Loucy (cell line): Measurements from ENCODE around the gene ZBTB34.

Experiments used
- H2AFZ ChIP-seq: fragments of 200-600 bp; sonication (generic); 2 replicates; pipeline ENCODE4 v1.6.0; 2016; ENCODE audit warnings: antibody characterized with exemption, mild to moderate bottlenecking, low read length, moderate library complexity
- H3F3A ChIP-seq: fragments of 200-600 bp; 2 replicates; pipeline ENCODE4 v1.6.0; 2016; ENCODE audit warnings: antibody characterized with exemption, low read depth, mild to moderate bottlenecking
- H3K27me3 ChIP-seq: fragments of 200-600 bp; sonication (generic); 2 replicates; pipeline ENCODE4 v1.6.1; 2014; ENCODE audit warnings: low read length, mild to moderate bottlenecking; ENCODE audit not compliant: insufficient read depth, poor library complexity, severe bottlenecking
- H3K36me3 ChIP-seq: fragments of 200-600 bp; sonication (generic); 2 replicates; pipeline ENCODE4 v1.6.1; 2016; ENCODE audit warnings: low read length; ENCODE audit not compliant: insufficient read depth
- H3K4me1 ChIP-seq: fragments of 200-600 bp; sonication (generic); 2 replicates; pipeline ENCODE4 v1.5.1; 2014; ENCODE audit warnings: low read length, mild to moderate bottlenecking; ENCODE audit not compliant: insufficient read depth, poor library complexity, severe bottlenecking
- H3K4me2 ChIP-seq: fragments of 200-600 bp; sonication (generic); 2 replicates; pipeline ENCODE4 v1.6.0; 2014; ENCODE audit warnings: antibody characterized with exemption, low read length, low read depth, mild to moderate bottlenecking; ENCODE audit not compliant: poor library complexity, severe bottlenecking
- H3K4me3 ChIP-seq: fragments of 200-600 bp; sonication (generic); 2 replicates; pipeline ENCODE4 v1.5.1; 2014; ENCODE audit warnings: low read length, mild to moderate bottlenecking, mixed read lengths; ENCODE audit not compliant: poor library complexity, severe bottlenecking
- H3K79me2 ChIP-seq: fragments of 200-600 bp; sonication (generic); 2 replicates; pipeline ENCODE4 v1.6.1; 2014; ENCODE audit warnings: low read length; ENCODE audit not compliant: insufficient read depth
- H3K9ac ChIP-seq: fragments of 200-600 bp; sonication (generic); 2 replicates; pipeline ENCODE4 v1.6.0; 2014; ENCODE audit warnings: mild to moderate bottlenecking, low read depth, low read length, moderate library complexity; ENCODE audit not compliant: poor library complexity, severe bottlenecking
- H3K9me2 ChIP-seq: fragments of 200-600 bp; sonication (generic); replicated peaks from 2 replicates; pipeline ENCODE4 v1.6.1; 2016; ENCODE audit warnings: low read depth, low read length, mixed read lengths
- H3K9me3 ChIP-seq: fragments of 200-600 bp; sonication (generic); 2 replicates; pipeline ENCODE4 v1.6.1; 2014; ENCODE audit warnings: mild to moderate bottlenecking, antibody characterized with exemption, low read length, low read depth; ENCODE audit not compliant: insufficient read depth
- H4K20me1 ChIP-seq: fragments of 200-600 bp; sonication (generic); 2 replicates; pipeline ENCODE4 v1.6.0; 2014; ENCODE audit warnings: antibody characterized with exemption, low read length, mild to moderate bottlenecking; ENCODE audit not compliant: insufficient read depth, poor library complexity, severe bottlenecking
- EZH2phosphoT487 ChIP-seq: fragments of 200-600 bp; IDR thresholded peaks from 2 replicates; pipeline ENCODE4 v1.6.1; 2018; ENCODE audit warnings: antibody characterized with exemption, mild to moderate bottlenecking, moderate library complexity, borderline replicate concordance
- TF ChIP-seq, protein P1 (sequence below): fragments of 200-600 bp; sonication (generic); conservative IDR thresholded peaks from 2 replicates; pipeline ENCODE4 v1.5.1; 2014; ENCODE audit warnings: mild to moderate bottlenecking, antibody characterized with exemption, low read length

The ZBTB34 gene

DNA sequence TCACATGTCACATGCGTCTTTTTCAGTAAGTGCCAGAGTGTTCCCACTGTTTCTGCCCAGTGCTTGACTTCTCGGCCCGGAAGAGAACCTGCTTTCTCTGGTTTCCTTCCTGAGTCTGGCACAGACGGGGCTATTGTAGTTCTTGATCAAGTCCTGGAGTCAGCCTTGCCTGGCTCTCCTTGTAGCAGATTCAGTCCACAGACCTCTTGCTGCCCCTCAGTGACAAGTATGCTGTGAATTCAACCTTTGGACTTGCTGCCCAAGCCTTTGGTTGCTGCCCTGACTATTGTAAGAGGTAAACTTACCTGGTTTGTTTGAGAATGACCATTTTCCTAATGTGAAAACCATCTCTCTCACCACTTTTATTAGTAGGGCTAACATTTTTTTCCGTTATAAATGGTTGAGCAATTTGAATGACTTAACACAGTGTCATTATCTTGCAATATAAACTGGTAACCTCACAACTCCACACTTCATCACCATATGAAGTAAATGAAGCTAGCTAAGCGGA lies 24.7 kb downstream of the ZBTB34 start:
- H3K9me3 ChIP-seq = no peaks in the 10 kb centered on the region
- H3K9ac ChIP-seq = no peak overlapping the region
- H3K4me3 ChIP-seq = no peak overlapping the region
- H4K20me1 ChIP-seq = no peaks in the 10 kb centered on the region
- no peaks in the 10 kb centered on the region for H3K27me3 ChIP-seq
- no peak for TF ChIP-seq EZH2phosphoT487
- TF ChIP-seq, protein P1, sequence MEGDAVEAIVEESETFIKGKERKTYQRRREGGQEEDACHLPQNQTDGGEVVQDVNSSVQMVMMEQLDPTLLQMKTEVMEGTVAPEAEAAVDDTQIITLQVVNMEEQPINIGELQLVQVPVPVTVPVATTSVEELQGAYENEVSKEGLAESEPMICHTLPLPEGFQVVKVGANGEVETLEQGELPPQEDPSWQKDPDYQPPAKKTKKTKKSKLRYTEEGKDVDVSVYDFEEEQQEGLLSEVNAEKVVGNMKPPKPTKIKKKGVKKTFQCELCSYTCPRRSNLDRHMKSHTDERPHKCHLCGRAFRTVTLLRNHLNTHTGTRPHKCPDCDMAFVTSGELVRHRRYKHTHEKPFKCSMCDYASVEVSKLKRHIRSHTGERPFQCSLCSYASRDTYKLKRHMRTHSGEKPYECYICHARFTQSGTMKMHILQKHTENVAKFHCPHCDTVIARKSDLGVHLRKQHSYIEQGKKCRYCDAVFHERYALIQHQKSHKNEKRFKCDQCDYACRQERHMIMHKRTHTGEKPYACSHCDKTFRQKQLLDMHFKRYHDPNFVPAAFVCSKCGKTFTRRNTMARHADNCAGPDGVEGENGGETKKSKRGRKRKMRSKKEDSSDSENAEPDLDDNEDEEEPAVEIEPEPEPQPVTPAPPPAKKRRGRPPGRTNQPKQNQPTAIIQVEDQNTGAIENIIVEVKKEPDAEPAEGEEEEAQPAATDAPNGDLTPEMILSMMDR = no peak
- H3K79me2 ChIP-seq = no peaks in the 10 kb centered on the region
- H2AFZ ChIP-seq = no peak overlapping the region
- H3K36me3 ChIP-seq = peaks cover 33% of the 10 kb centered on the region; the same call in 1 of the 2 replicates
- H3K4me1 ChIP-seq = no peaks in the 10 kb centered on the region
- H3K4me2 ChIP-seq = no peak overlapping the region
- no peaks in the 10 kb centered on the region for H3F3A ChIP-seq
- H3K9me2 ChIP-seq = no peaks in the 10 kb centered on the region

GRCh38 chr9:126886034-126886822 lies 25.8 kb downstream of the ZBTB34 start:
- Histone ChIP-seq H3K4me2 (no peak overlapping the region), H3K9me3 (no peaks in the 10 kb centered on the region), H3K9me2 (no peaks in the 10 kb centered on the region), H3K27me3 (no peaks in the 10 kb centered on the region), H2AFZ (no peak overlapping the region), H3F3A (no peaks in the 10 kb centered on the region), H3K36me3 (peaks cover 24% of the 10 kb centered on the region; the same call in 1 of the 2 replicates), H3K9ac (no peak overlapping the region), H3K4me3 (no peak overlapping the region), H3K4me1 (no peaks in the 10 kb centered on the region), H3K79me2 (no peaks in the 10 kb centered on the region), H4K20me1 (no peaks in the 10 kb centered on the region)
- TF ChIP-seq, protein P1 = no peak
- TF ChIP-seq EZH2phosphoT487 = no peak

GRCh38 chr9:126886897-126887296 lies 26.5 kb downstream of the ZBTB34 start:
- Histone ChIP-seq H3K79me2 (no peaks in the 10 kb centered on the region), H3K4me2 (no peak overlapping the region), H3K4me1 (no peaks in the 10 kb centered on the region), H2AFZ (no peak overlapping the region), H4K20me1 (no peaks in the 10 kb centered on the region), H3K9me2 (no peaks in the 10 kb centered on the region), H3F3A (no peaks in the 10 kb centered on the region), H3K4me3 (no peak overlapping the region), H3K36me3 (peaks cover 17% of the 10 kb centered on the region; the same call in 1 of the 2 replicates), H3K9ac (no peak overlapping the region), H3K27me3 (no peaks in the 10 kb centered on the region), H3K9me3 (no peaks in the 10 kb centered on the region)
- TF ChIP-seq, protein P1 = no peak
- TF ChIP-seq EZH2phosphoT487 = no peak
